ENCODE measurements around the gene GABRB3. TPM values are rescaled to one million over a fixed set of nuclear protein-coding genes. Genes with fewer than 3 reads are reported as not detected.

The GABRB3 gene
- polyA plus RNA-seq, 1 donor from 2014 or later = 78.3 TPM

- Histone ChIP-seq H3K4me2 (ENCODE audit: low read length) (no peak overlapping the region), H3K36me3 (ENCODE audit: insufficient read depth, low read length) (no peaks in the 10 kb centered on the region), H4K20me1 (ENCODE audit: insufficient read depth) (no peaks in the 10 kb centered on the region), H3K27me3 (ENCODE audit: insufficient read depth, low read depth, low read length) (no peaks in the 10 kb centered on the region), H3K9me2 (ENCODE audit: insufficient read depth, low read length) (no peaks in the 10 kb centered on the region), H3K4me3 (ENCODE audit: low read length) (no peak overlapping the region), H3K79me2 (replicated peaks; ENCODE audit: insufficient read depth, low read length) (peaks cover 2% of the 10 kb centered on the region), H3K9me3 (ENCODE audit: low read length) (no peaks in the 10 kb centered on the region), H3K27ac (ENCODE audit: low read length) (no peak overlapping the region), H3F3A (ENCODE audit: insufficient read depth, low read length, poor library complexity, severe bottlenecking) (no peaks in the 10 kb centered on the region), H3K9ac (ENCODE audit: low read length) (no peak overlapping the region), H2AFZ (ENCODE audit: low read depth, low read length) (no peak overlapping the region)
- TF ChIP-seq REST (IDR thresholded peaks at IDR 0.05; ENCODE audit: borderline replicate concordance) = no peak
- TF ChIP-seq MXI1 (conservative IDR thresholded peaks at IDR 0.05; ENCODE audit: poor library complexity, severe bottlenecking) = no peak
- no peak for TF ChIP-seq RAD21 (conservative IDR thresholded peaks at IDR 0.05)
Observed at GRCh38 chr15:26628879-26629529, 143.9 kb downstream of the GABRB3 start.

- Histone ChIP-seq H3K27me3 (ENCODE audit: insufficient read depth, low read depth, low read length) (no peaks in the 10 kb centered on the region), H3K27ac (ENCODE audit: low read length) (no peak overlapping the region), H3K9me2 (ENCODE audit: insufficient read depth, low read length) (no peaks in the 10 kb centered on the region), H3F3A (ENCODE audit: insufficient read depth, low read length, poor library complexity, severe bottlenecking) (no peaks in the 10 kb centered on the region), H3K4me3 (ENCODE audit: low read length) (no peak overlapping the region), H3K4me2 (ENCODE audit: low read length) (no peak overlapping the region), H4K20me1 (ENCODE audit: insufficient read depth) (no peaks in the 10 kb centered on the region), H3K9ac (ENCODE audit: low read length) (no peak overlapping the region), H3K9me3 (ENCODE audit: low read length) (no peaks in the 10 kb centered on the region), H3K36me3 (ENCODE audit: insufficient read depth, low read length) (no peaks in the 10 kb centered on the region), H3K79me2 (replicated peaks; ENCODE audit: insufficient read depth, low read length) (peaks cover 2% of the 10 kb centered on the region), H2AFZ (ENCODE audit: low read depth, low read length) (no peak overlapping the region)
- TF ChIP-seq SMC3 (conservative IDR thresholded peaks at IDR 0.05; ENCODE audit: poor library complexity) (no peak), RAD21 (conservative IDR thresholded peaks at IDR 0.05) (no peak), TAF1 (IDR thresholded peaks at IDR 0.05; ENCODE audit: low read depth) (no peak), CTCF (IDR thresholded peaks at IDR 0.05; ENCODE audit: poor library complexity, severe bottlenecking) (no peak), EZH2 (IDR thresholded peaks at IDR 0.05; ENCODE audit: borderline replicate concordance, insufficient read depth, low read length, poor library complexity, severe bottlenecking) (no peak)
Observed at GRCh38 chr15:26628071-26628470, 144.8 kb downstream of the GABRB3 start.

- Histone ChIP-seq H3K9ac (ENCODE audit: low read length) (no peak overlapping the region), H3K27ac (ENCODE audit: low read length) (no peak overlapping the region), H3K9me2 (ENCODE audit: insufficient read depth, low read length) (no peaks in the 10 kb centered on the region), H3K79me2 (replicated peaks; ENCODE audit: insufficient read depth, low read length) (peaks cover 2% of the 10 kb centered on the region), H3K4me2 (ENCODE audit: low read length) (no peak overlapping the region), H3F3A (ENCODE audit: insufficient read depth, low read length, poor library complexity, severe bottlenecking) (no peaks in the 10 kb centered on the region), H2AFZ (ENCODE audit: low read depth, low read length) (no peak overlapping the region), H3K9me3 (ENCODE audit: low read length) (no peaks in the 10 kb centered on the region), H3K4me3 (ENCODE audit: low read length) (no peak overlapping the region), H4K20me1 (ENCODE audit: insufficient read depth) (no peaks in the 10 kb centered on the region), H3K27me3 (ENCODE audit: insufficient read depth, low read depth, low read length) (no peaks in the 10 kb centered on the region), H3K36me3 (ENCODE audit: insufficient read depth, low read length) (peaks cover 6% of the 10 kb centered on the region)
- TF ChIP-seq TAF1 (IDR thresholded peaks at IDR 0.05; ENCODE audit: low read depth) (no peak), EP300 (conservative IDR thresholded peaks at IDR 0.05; ENCODE audit: poor library complexity, severe bottlenecking) (no peak), RAD21 (conservative IDR thresholded peaks at IDR 0.05) (no peak), POLR2AphosphoS5 (IDR thresholded peaks at IDR 0.05) (no peak), CTCF (IDR thresholded peaks at IDR 0.05; ENCODE audit: poor library complexity, severe bottlenecking) (no peak)
Observed at GRCh38 chr15:26624128-26624527, 148.7 kb downstream of the GABRB3 start.
